Caco-2 (cell line): ENCODE measurements around the gene NDUFAB1. TPM values are rescaled to one million over a fixed set of nuclear protein-coding genes. Genes with fewer than 3 reads are reported as not detected.

Source experiments
- BruUV-seq: library from RNA; stranded (reverse); fragments of 400-500 nt; replicated peaks from 2 replicates; lab custom pipeline; 2021; lab: Mats Ljungman, UMichigan
- CTCF ChIA-PET: fragments of 300-600 bp; sonication (Branson Sonifier 250); formaldehyde crosslinking; loops from one replicate; lab custom pipeline; 2022; ENCODE audit warnings: antibody characterized with exemption; lab: Charles Lee
- POLR2A ChIA-PET: fragments of 300-600 bp; sonication (Branson Sonifier 250); formaldehyde crosslinking; loops from one replicate; lab custom pipeline; 2022; ENCODE audit warnings: antibody characterized with exemption; lab: Charles Lee
- DNase-seq, 2 experiments: peaks; one replicate each; pipeline versions ENCODE4 v3.0.0 to v3.0.0-alpha.2; 2020 to 2022
- H3K27me3 ChIP-seq: replicated peaks from 2 replicates; pipeline ENCODE4 v1.6.0; 2011; ENCODE audit warnings: low read length; ENCODE audit not compliant: control insufficient read depth, insufficient read depth
- H3K36me3 ChIP-seq: 2 replicates; pipeline ENCODE4 v1.5.1; 2011; ENCODE audit warnings: low read length; ENCODE audit not compliant: control insufficient read depth, insufficient read depth
- H3K4me1 ChIP-seq: fragments of 250-450 bp; sonication (Bioruptor Pico); 2 replicates; pipeline ENCODE4 v1.5.1; 2020; ENCODE audit warnings: mild to moderate bottlenecking
- H3K4me3 ChIP-seq: 2 replicates; pipeline ENCODE4 v1.5.1; 2011; ENCODE audit warnings: low read depth, mild to moderate bottlenecking, control low read depth, low read length
- H3K9me3 ChIP-seq: fragments of 250-450 bp; sonication (Bioruptor Pico); 2 replicates; pipeline ENCODE4 v1.5.1; 2020; ENCODE audit warnings: mild to moderate bottlenecking, moderate library complexity
- H3K27ac Mint-ChIP-seq: one replicate; pipeline ENCODE4 v1.8.0; 2022; ENCODE audit warnings: mixed read lengths; ENCODE audit not compliant: unreplicated experiment
- H3K27me3 Mint-ChIP-seq: one replicate; pipeline ENCODE4 v1.8.0; 2022; ENCODE audit warnings: mixed read lengths; ENCODE audit not compliant: insufficient read depth, unreplicated experiment
- H3K36me3 Mint-ChIP-seq: one replicate; pipeline ENCODE4 v1.8.0; 2022; ENCODE audit warnings: mild to moderate bottlenecking, mixed read lengths; ENCODE audit not compliant: insufficient read depth, unreplicated experiment
- H3K4me1 Mint-ChIP-seq: one replicate; pipeline ENCODE4 v1.8.0; 2022; ENCODE audit warnings: low read depth, mixed read lengths; ENCODE audit not compliant: unreplicated experiment
- H3K4me3 Mint-ChIP-seq: one replicate; pipeline ENCODE4 v1.8.0; 2022; ENCODE audit warnings: mild to moderate bottlenecking, moderate library complexity, mixed read lengths; ENCODE audit not compliant: unreplicated experiment
- H3K9me3 Mint-ChIP-seq: one replicate; pipeline ENCODE4 v1.8.0; 2022; ENCODE audit warnings: mixed read lengths; ENCODE audit not compliant: unreplicated experiment
- CTCF ChIP-seq, 2 experiments: fragments of 200-600 bp in 1 of 2; IDR thresholded peaks; 1 replicate in 1 of 2; 2 replicates in 1 of 2; pipeline versions ENCODE4 v1.5.1 to v1.8.0; 2011 to 2022; ENCODE audit warnings: antibody characterized with exemption in 1 of 2, control low read depth in 1 of 2, inconsistent platforms in 1 of 2, low read depth in 1 of 2, low read length in 1 of 2, mild to moderate bottlenecking in 1 of 2, moderate library complexity in 1 of 2; ENCODE audit not compliant: insufficient read depth in 1 of 2, severe bottlenecking in 1 of 2, unreplicated experiment in 1 of 2
- intact Hi-C: fragments of 100-400 bp; cut with micrococcal nuclease; formaldehyde crosslinking; loops from one replicate; pipeline ENCODE4 v1.10.0; 2022; ENCODE audit not compliant: unreplicated experiment
- total RNA-seq: library from RNA; stranded (reverse); gene quantifications from 2 replicates; pipeline ENCODE4 v1.2.3, GENCODE V29; 2022

NDUFAB1 gene
- total RNA-seq, 1 experiment from 2014 or later = 87.1 TPM

- peak within 1 kb of the TSS; percentile 87 for H3K4me3 Mint-ChIP-seq
- BruUV-seq = TSS peak; percentile 54
Observed at GRCh38 chr16:23556881-23557778, 39.0 kb downstream of the NDUFAB1 start, which contains the start of the genes EARS2 and UBFD1. TSS of gene EARS2 (minus strand) at chr16:23557350. CDS start at chr16:23557343, 7 bp downstream. TSS of gene UBFD1 (plus strand) at chr16:23557727. CDS start at chr16:23557743, 16 bp downstream.

GRCh38 chr16:23554536-23554935, 41.6 kb downstream of the NDUFAB1 start:
- ChIA-PET POLR2A (no interaction called here), CTCF (no interaction called here)
- TF ChIP-seq CTCF (IDR thresholded peaks at IDR 0.05; ENCODE audit: insufficient read depth in 1 of 2, low read depth in 1 of 2, low read length in 1 of 2, severe bottlenecking in 1 of 2, unreplicated experiment in 1 of 2) = no peak
- no peaks in the 10 kb centered on the region for H3K27me3 ChIP-seq
- BruUV-seq = no TSS peak
- H3K27ac Mint-ChIP-seq = no peak overlapping the region
- DNase-seq = no peak
- H3K4me1 Mint-ChIP-seq = no peaks in the 10 kb centered on the region
- intact Hi-C loops = no loop called here
- no peaks in the 10 kb centered on the region for H3K9me3 Mint-ChIP-seq
- H3K27me3 Mint-ChIP-seq = no peaks in the 10 kb centered on the region
- no peak overlapping the region for H3K4me3 ChIP-seq
- H3K36me3 Mint-ChIP-seq = peaks cover 37% of the 10 kb centered on the region
- no peaks in the 10 kb centered on the region for H3K9me3 ChIP-seq
- H3K36me3 ChIP-seq = peaks cover 4% of the 10 kb centered on the region
- H3K4me1 ChIP-seq = peaks cover 13% of the 10 kb centered on the region
- H3K4me3 Mint-ChIP-seq = no peak overlapping the region

More at GRCh38 chr16:23556881-23557778, 39.0 kb downstream of the NDUFAB1 start, which contains the start of the genes EARS2 and UBFD1:
- ChIA-PET POLR2A (interaction anchor here (0.5 to 1.4 kb wide), 8 partner anchors 8 to 122 kb away, joined by 3 to 9 read pairs (median 6); partner anchors contain the start of gene PLK1), CTCF (interaction anchor here (0.6 to 1.0 kb wide), 3 partner anchors 18 to 60 kb away, joined by 3 to 8 read pairs (median 4); no protein-coding TSS in a partner anchor)
- H3K4me1 ChIP-seq = peaks cover 13% of the 10 kb centered on the region
- peak; percentile 75 to 94 for TF ChIP-seq CTCF (IDR thresholded peaks at IDR 0.05; ENCODE audit: insufficient read depth in 1 of 2, low read depth in 1 of 2, low read length in 1 of 2, severe bottlenecking in 1 of 2, unreplicated experiment in 1 of 2)
- Mint-ChIP-seq H3K4me1 (no peaks in the 10 kb centered on the region), H3K9me3 (no peaks in the 10 kb centered on the region), H3K27me3 (no peaks in the 10 kb centered on the region), H3K27ac (peak within 1 kb of the TSS; percentile 90), H3K36me3 (peaks cover 34% of the 10 kb centered on the region)
- intact Hi-C loops = loop anchor here (1.0 to 5.0 kb wide), 3 partner anchors 39 to 84 kb away; partner anchors contain the start of genes DCTN5, NDUFAB1 and PALB2
- H3K4me3 ChIP-seq = peak within 1 kb of the TSS; percentile 95
- peaks cover 5% of the 10 kb centered on the region; the same call in 1 of the 2 replicates for H3K36me3 ChIP-seq
- H3K27me3 ChIP-seq = no peaks in the 10 kb centered on the region
- H3K9me3 ChIP-seq = no peaks in the 10 kb centered on the region
- peak; percentile 98 to 99 for DNase-seq

- H3K27me3 Mint-ChIP-seq = no peaks in the 10 kb centered on the region
- peaks cover 4% of the 10 kb centered on the region for H3K36me3 ChIP-seq
- no peaks in the 10 kb centered on the region for H3K9me3 Mint-ChIP-seq
- H3K4me1 Mint-ChIP-seq = no peaks in the 10 kb centered on the region
- H3K4me3 Mint-ChIP-seq = no peak overlapping the region
- H3K27ac Mint-ChIP-seq = no peak overlapping the region
- H3K9me3 ChIP-seq = no peaks in the 10 kb centered on the region
- POLR2A ChIA-PET = no interaction called here
- H3K36me3 Mint-ChIP-seq = peaks cover 46% of the 10 kb centered on the region
- no peak for TF ChIP-seq CTCF (IDR thresholded peaks at IDR 0.05; ENCODE audit: insufficient read depth in 1 of 2, low read depth in 1 of 2, low read length in 1 of 2, severe bottlenecking in 1 of 2, unreplicated experiment in 1 of 2)
- no peak overlapping the region for H3K4me3 ChIP-seq
- BruUV-seq = no TSS peak
- CTCF ChIA-PET = no interaction called here
- no peaks in the 10 kb centered on the region for H3K27me3 ChIP-seq
- no peak for DNase-seq
- peaks cover 8% of the 10 kb centered on the region for H3K4me1 ChIP-seq
- intact Hi-C loops = no loop called here
Observed at GRCh38 chr16:23552161-23552560, 44.0 kb downstream of the NDUFAB1 start.
